Activated CD8-positive, alpha-beta T cell treated with anti-CD3 and anti-CD28 coated beads for 36 hours (primary cell): ENCODE data around the gene SLC12A6. TPM values are rescaled to one million over a fixed set of nuclear protein-coding genes. Genes with fewer than 3 reads are reported as not detected.

ENCODE experiments used
- ATAC-seq: fragments of 200-7000 bp; cut with Tn5 transposase; one replicate; pipeline ENCODE4 v1.10.0; 2021; ENCODE audit warnings: mild to moderate bottlenecking, moderate library complexity
- CTCF ChIA-PET: fragments of 350-600 bp; sonication (Branson Sonifier 250); formaldehyde crosslinking; loops from one replicate; lab custom pipeline; 2021; ENCODE audit warnings: antibody characterized with exemption; lab: Charles Lee
- POLR2A ChIA-PET: fragments of 350-600 bp; sonication (Branson Sonifier 250); formaldehyde crosslinking; loops from one replicate; lab custom pipeline; 2021; ENCODE audit warnings: antibody characterized with exemption; lab: Charles Lee
- DNase-seq: peaks from one replicate; pipeline ENCODE4 v3.0.0-alpha.2; 2020
- H3K27ac Mint-ChIP-seq: one replicate; pipeline ENCODE4 v1.8.0; 2021; ENCODE audit warnings: mild to moderate bottlenecking, mixed read lengths
- H3K27me3 Mint-ChIP-seq: one replicate; pipeline ENCODE4 v1.8.0; 2021; ENCODE audit warnings: mixed read lengths
- H3K36me3 Mint-ChIP-seq: one replicate; pipeline ENCODE4 v1.8.0; 2021; ENCODE audit warnings: low read depth, mixed read lengths
- H3K4me1 Mint-ChIP-seq: one replicate; pipeline ENCODE4 v1.8.0; 2021; ENCODE audit warnings: low read depth, mixed read lengths
- H3K4me3 Mint-ChIP-seq: one replicate; pipeline ENCODE4 v1.8.0; 2021; ENCODE audit warnings: mild to moderate bottlenecking, moderate library complexity, mixed read lengths
- H3K9me3 Mint-ChIP-seq: one replicate; pipeline ENCODE4 v1.8.0; 2021; ENCODE audit warnings: mixed read lengths
- intact Hi-C: fragments of 100-400 bp; cut with micrococcal nuclease; formaldehyde crosslinking; loops from one replicate; pipeline ENCODE4 v1.10.0; 2022
- total RNA-seq, 2 experiments: library from RNA; stranded (reverse); gene quantifications; one replicate each; pipeline ENCODE4 v1.2.3, GENCODE V29; 2021
- TF ChIP-seq, protein P1 (sequence below): fragments of 200-600 bp; IDR thresholded peaks from one replicate; pipeline ENCODE4 v1.8.0; 2022; ENCODE audit warnings: antibody characterized with exemption, mild to moderate bottlenecking

The SLC12A6 gene
- total RNA-seq, 2 experiments from 2014 or later = 22.2 to 24.8 TPM

DNA sequence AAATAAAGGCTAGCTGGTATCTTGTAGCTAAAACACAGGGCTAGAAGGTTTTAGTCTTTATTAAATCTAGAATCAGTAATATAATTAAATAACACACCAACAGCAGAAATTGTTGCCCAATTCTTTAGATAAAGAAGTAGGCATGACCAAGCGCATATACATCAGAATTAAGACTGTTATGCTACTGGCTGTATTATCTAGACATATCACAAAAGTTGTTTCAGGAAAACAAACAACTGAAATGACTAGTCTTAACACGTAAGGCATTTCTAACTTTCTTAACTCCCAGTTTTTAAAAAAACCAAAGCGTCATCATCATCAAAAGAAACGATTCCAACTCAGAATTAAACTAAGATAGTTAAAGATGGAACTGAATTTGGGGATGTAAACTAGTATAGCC lies 57.4 kb downstream of the SLC12A6 start:
- ATAC-seq = no peak
- TF ChIP-seq, protein P1, sequence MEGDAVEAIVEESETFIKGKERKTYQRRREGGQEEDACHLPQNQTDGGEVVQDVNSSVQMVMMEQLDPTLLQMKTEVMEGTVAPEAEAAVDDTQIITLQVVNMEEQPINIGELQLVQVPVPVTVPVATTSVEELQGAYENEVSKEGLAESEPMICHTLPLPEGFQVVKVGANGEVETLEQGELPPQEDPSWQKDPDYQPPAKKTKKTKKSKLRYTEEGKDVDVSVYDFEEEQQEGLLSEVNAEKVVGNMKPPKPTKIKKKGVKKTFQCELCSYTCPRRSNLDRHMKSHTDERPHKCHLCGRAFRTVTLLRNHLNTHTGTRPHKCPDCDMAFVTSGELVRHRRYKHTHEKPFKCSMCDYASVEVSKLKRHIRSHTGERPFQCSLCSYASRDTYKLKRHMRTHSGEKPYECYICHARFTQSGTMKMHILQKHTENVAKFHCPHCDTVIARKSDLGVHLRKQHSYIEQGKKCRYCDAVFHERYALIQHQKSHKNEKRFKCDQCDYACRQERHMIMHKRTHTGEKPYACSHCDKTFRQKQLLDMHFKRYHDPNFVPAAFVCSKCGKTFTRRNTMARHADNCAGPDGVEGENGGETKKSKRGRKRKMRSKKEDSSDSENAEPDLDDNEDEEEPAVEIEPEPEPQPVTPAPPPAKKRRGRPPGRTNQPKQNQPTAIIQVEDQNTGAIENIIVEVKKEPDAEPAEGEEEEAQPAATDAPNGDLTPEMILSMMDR = no peak
- no peak overlapping the region for H3K27ac Mint-ChIP-seq
- intact Hi-C loops = no loop called here
- H3K27me3 Mint-ChIP-seq = no peaks in the 10 kb centered on the region
- no peak overlapping the region for H3K4me3 Mint-ChIP-seq
- DNase-seq = no peak
- POLR2A ChIA-PET = no interaction called here
- H3K9me3 Mint-ChIP-seq = no peaks in the 10 kb centered on the region
- CTCF ChIA-PET = no interaction called here
- peaks cover 22% of the 10 kb centered on the region for H3K4me1 Mint-ChIP-seq
- peaks cover 7% of the 10 kb centered on the region for H3K36me3 Mint-ChIP-seq

DNA sequence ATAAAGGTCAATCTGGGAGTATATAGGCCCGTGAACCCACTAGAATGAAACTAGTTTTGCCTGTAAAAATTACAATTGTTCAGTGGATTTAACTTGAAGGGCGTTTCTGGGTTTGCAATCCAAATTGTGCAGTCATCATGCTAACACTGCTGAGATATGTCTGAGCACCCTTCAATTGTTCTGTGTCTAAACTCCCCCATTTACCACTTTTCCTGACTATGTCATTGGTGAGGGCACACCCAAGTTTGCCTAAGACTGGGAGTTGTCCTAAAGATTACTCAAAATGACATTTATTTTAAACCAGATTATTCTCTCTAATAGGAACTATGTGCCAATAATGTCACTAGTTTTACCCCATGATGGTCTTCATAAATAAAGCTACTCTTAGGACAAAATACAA lies 58.2 kb downstream of the SLC12A6 start:
- H3K4me1 Mint-ChIP-seq = peaks cover 17% of the 10 kb centered on the region
- ATAC-seq (no peak), DNase-seq (no peak)
- CTCF ChIA-PET = interaction anchor here (1.4 kb wide), 1 partner anchor 38 kb away, joined by 4 read pairs; no protein-coding TSS in a partner anchor
- H3K27ac Mint-ChIP-seq = no peak overlapping the region
- TF ChIP-seq, protein P1 = no peak
- POLR2A ChIA-PET = no interaction called here
- no peaks in the 10 kb centered on the region for H3K9me3 Mint-ChIP-seq
- no peak overlapping the region for H3K4me3 Mint-ChIP-seq
- intact Hi-C loops = no loop called here
- H3K36me3 Mint-ChIP-seq = peaks cover 10% of the 10 kb centered on the region
- H3K27me3 Mint-ChIP-seq = no peaks in the 10 kb centered on the region

DNA sequence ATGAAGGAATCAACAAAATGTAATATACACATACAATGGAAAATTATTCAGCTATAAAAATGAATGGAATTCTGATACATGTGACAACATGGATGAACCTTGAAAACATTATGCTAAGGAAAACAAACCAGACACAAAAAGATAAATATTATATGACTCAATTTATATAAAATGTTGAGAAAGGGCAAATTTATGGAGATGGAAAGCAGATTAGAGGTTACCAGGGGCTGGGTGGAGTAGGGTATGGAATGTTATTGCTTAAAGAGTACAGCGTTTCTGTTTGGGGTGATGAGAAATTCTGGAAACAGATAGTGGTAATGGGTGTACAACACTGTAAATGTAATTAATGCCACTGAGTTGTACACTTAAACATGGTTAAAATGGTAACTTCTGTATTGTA lies 61.9 kb downstream of the SLC12A6 start:
- no peak for DNase-seq

DNA sequence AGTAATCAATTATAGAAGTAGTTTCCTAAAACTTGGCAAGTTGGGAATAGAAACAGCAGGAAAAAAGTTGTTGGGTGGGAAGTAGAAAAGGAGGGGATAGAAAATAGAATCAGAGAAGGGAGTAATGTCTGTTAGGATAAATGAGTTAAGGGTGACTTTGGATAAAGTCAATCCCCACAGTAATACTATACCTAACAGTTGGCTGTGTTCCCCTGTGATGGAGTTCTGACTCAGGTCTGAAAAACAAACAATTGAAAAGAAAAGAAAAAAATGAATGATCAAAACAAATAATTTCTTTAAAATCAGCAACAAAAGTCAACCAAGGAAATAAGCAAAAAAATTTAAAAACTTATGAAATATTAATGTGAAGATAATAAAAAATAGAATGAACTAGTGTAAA lies 62.4 kb downstream of the SLC12A6 start:
- intact Hi-C loops = no loop called here
- ChIA-PET CTCF (interaction anchor here (1.5 kb wide), 1 partner anchor 19 kb away, joined by 4 read pairs; no protein-coding TSS in a partner anchor), POLR2A (no interaction called here)
- Mint-ChIP-seq H3K4me1 (peaks cover 19% of the 10 kb centered on the region), H3K27me3 (no peaks in the 10 kb centered on the region), H3K36me3 (peaks cover 22% of the 10 kb centered on the region), H3K9me3 (no peaks in the 10 kb centered on the region), H3K27ac (no peak overlapping the region), H3K4me3 (no peak overlapping the region)
- TF ChIP-seq, protein P1 = no peak
- no peak for DNase-seq
- no peak for ATAC-seq

More for the DNA sequence above, 61.9 kb downstream of the SLC12A6 start:
- H3K27me3 Mint-ChIP-seq = no peaks in the 10 kb centered on the region
- POLR2A ChIA-PET = interaction anchor here (1.2 kb wide), 1 partner anchor 712 kb away, joined by 3 read pairs; the partner anchor contains the start of gene ZNF770
- no peak overlapping the region for H3K4me3 Mint-ChIP-seq
- no peaks in the 10 kb centered on the region for H3K9me3 Mint-ChIP-seq
- TF ChIP-seq, protein P1 = no peak
- H3K36me3 Mint-ChIP-seq = peaks cover 22% of the 10 kb centered on the region
- peaks cover 22% of the 10 kb centered on the region for H3K4me1 Mint-ChIP-seq
- CTCF ChIA-PET = interaction anchor here (1.1 to 1.5 kb wide), 2 partner anchors 10 to 19 kb away, joined by 3 to 4 read pairs; no protein-coding TSS in a partner anchor
- no peak for ATAC-seq
- intact Hi-C loops = no loop called here
- peak overlapping the region; percentile 42 for H3K27ac Mint-ChIP-seq

DNA sequence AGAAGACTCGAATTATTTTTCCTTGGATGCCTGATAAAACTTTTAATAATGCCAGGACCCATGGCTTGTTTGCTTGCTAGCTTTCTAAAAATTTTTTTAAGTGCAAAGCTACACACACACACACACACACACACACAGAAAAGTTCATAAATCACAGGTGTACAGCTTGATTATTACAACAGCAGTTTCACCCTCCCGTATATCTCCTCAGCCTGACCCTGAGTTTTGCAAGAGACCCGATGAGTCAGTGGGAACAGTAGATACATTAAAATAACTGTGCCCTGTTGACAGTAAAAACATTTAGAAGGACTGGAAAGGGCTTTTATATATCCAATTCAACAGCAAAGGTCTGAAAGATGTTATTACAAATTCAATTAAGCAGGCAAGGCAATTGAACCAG lies 66.1 kb downstream of the SLC12A6 start:
- Mint-ChIP-seq H3K4me3 (no peak overlapping the region), H3K27me3 (no peaks in the 10 kb centered on the region), H3K9me3 (no peaks in the 10 kb centered on the region), H3K36me3 (peaks cover 25% of the 10 kb centered on the region), H3K27ac (no peak overlapping the region), H3K4me1 (peaks cover 22% of the 10 kb centered on the region)
- POLR2A ChIA-PET = no interaction called here
- ATAC-seq (no peak), DNase-seq (no peak)
- TF ChIP-seq, protein P1 = no peak
- intact Hi-C loops = no loop called here
- CTCF ChIA-PET = interaction anchor here (1.0 kb wide), 1 partner anchor 27 kb away, joined by 3 read pairs; no protein-coding TSS in a partner anchor
